GM19025 (cell line): ENCODE results near the gene SMIM35.

Experiments
- ATAC-seq: cut with Tn5 transposase; IDR thresholded peaks from one replicate; pipeline ENCODE4 v1.9.1; 2021; ENCODE audit warnings: mild to moderate bottlenecking, low read depth, moderate library complexity; ENCODE audit not compliant: unreplicated experiment

Gene SMIM35

DNA sequence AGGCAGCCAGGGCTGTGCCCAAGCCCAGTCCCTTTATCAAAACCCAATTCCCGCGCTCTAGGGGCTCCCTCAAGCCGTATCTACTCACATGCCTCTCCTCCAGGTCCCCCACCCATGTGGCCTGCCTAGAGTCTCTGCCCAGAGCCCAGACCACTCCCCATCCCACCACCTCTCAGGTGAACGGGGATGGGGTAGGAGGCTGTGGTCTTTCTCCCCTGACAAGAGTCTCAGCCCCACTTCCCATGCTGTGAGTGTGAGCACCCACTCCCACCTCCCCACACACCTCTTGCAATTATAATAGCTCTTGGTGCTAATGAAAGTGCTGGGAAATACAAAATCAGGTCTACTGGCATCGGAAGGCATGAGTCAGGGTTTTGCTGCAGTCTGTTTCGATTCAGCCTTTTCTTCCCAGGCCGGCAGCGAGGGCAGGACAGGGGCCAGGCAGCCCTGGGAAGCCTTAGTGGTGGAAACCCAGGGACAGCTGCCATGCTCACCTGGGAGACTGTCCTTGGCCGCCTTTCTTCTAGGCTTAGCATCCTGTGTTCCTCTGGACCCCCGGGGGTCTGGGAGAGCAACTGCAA, 26.6 kb downstream of the SMIM35 start:
- ATAC-seq = no peak

DNA sequence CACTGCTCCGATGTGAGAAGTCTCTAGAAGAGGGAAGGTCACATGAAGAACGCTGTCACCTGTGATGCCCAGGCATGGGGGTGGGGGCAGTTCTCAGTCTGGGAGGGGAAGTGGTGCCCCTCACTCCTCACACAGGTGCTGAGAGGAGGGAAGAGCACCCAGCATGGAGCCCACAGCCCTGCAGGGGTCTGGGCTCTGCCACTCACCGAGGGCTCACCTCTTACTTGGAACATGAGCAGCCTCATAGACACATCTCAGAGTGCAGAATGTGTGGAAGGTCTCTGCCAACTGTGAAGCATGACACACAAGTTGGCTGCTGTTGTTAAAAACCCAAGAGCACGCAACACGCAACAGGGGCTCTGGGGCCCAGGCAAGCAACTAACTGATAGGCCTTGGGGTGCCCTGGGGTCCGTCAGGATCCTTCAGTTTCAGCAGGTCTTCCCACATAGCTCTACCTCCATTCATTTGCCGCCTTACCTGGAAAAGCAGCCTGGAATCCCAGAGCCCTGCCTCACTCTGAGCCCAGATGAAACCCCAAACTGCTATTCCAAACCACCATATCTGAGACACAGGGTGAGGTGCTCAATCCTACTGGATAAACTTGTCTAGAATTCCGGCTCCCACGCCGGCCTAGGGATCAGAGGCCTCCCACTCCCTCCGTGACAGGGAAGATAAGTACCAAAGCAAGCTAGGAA, 27.4 kb downstream of the SMIM35 start:
- no peak for ATAC-seq

DNA sequence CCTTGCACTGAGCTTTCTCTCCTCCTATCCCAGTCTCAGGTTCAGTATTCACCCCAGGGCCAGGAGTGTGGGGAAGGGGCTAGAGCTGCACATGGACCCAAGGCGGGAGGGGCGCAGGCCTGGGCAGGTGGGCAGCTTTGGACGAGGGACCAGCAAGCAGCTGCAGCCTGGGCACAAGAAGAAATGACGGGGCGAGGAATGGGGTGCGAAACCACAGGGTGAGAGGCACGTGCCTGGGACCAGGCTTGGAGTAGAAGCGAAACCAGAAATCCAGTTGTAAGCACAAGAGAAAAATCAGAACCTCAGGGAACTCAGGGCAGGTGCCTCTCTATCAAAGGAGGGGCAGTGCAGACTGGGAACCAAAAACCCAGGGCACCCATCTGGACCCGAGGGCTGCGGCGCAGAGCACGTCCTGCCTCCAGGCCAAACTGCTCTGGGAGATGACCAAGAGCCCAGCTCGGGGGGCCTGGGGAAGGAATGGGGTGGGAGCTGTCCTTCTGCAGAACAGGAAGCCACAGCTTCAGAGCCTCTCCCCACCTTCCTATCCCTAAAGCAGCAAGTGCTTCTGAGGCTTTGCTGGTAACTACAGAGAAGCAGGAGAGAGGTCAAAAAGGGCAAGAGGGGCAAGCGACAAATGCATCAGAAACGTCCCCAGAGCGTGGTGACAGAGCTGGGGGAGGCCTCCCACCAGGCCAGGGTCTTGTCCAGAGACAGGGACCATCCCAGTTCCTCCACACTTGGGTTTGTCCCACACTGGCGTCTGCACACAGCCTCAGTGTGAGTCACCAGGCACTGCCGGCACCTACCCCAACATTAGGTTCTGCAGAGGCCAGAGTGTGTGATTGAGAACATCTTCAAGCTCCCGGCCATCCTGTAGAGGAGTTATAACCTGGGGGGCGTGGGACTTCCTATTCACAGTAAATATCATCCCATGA, 28.2 kb downstream of the SMIM35 start:
- no peak for ATAC-seq

DNA sequence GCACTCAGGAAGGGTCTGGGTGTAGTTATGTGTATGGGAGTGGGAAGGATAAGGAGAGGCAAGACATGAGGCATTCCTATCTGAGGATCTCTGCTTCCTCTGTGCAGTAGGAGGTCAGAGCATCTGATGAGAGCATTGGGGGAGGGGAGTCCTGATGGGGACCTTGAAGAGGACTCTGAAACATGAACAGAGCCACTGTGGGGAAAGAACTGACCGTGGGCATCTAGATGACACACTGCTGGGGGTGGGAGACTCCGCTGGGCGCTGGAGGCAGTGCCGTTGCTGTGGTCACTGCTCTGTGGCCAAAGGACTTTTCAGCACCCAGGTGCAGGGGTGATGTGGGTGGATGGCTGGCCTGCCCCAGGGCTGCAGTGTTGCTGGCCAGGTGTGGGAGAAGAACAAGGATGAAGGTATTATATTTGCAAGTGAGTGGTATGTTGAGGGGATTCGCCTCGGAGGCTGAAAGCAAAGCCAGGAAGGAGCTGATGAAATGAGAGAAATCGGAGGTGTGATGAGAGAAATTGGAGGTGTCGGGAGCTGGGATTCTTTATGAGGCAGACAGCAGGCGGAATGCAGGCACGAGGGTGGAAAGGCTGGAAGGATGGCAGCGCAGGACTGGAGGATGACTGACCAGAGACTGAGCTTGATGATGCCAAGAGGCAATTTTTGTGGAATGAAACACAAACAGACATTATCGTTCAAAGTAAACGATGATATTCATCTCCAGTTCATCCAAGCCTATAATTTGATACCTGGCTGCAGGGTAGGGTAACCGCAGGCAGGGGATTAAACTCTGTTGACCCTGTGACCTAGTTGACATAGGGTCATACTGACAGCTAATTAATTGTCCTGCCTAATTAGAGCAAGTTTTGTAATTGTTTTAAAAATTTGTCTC, 29.3 kb downstream of the SMIM35 start:
- no peak for ATAC-seq

DNA sequence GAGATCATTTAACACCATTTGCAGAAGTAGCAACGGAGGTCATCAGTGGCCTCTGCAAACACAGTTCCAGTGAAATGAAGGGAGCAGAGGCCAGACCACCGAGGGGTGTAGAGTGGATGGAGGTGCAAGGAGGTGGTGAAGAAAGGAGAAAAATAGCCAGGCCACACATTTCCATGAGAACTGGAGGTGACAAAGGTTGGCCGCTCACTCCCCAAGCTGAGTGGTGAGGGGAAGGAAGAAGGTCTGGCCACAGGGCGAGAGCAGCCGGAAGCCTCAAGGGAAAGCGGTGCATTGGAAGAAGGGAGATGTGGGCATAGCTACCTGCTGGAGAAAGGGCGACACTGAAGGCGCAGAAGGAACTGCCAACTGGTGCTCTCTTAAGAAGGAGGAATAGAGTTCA, 30.0 kb downstream of the SMIM35 start:
- ATAC-seq = no peak

DNA sequence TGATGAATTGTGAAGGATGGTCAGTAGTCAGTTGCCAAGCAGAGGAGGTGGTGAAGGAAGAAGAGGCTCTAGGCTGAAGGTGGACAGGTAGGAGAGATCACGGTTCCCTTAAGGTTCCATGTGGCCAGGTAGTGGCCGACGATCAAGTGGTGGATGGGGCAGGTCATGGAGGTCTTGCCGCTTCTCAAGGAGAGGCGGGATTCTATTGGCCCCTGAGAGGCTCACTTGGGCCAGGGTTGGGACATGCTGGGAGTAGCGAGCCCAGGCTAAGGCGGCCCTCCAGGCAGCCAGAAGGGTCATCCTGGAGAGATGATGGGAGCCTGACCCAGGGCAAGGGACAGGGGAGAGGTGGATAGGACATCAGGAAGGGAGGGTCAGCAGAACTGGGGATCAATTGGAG, 30.8 kb downstream of the SMIM35 start:
- ATAC-seq = no peak

DNA sequence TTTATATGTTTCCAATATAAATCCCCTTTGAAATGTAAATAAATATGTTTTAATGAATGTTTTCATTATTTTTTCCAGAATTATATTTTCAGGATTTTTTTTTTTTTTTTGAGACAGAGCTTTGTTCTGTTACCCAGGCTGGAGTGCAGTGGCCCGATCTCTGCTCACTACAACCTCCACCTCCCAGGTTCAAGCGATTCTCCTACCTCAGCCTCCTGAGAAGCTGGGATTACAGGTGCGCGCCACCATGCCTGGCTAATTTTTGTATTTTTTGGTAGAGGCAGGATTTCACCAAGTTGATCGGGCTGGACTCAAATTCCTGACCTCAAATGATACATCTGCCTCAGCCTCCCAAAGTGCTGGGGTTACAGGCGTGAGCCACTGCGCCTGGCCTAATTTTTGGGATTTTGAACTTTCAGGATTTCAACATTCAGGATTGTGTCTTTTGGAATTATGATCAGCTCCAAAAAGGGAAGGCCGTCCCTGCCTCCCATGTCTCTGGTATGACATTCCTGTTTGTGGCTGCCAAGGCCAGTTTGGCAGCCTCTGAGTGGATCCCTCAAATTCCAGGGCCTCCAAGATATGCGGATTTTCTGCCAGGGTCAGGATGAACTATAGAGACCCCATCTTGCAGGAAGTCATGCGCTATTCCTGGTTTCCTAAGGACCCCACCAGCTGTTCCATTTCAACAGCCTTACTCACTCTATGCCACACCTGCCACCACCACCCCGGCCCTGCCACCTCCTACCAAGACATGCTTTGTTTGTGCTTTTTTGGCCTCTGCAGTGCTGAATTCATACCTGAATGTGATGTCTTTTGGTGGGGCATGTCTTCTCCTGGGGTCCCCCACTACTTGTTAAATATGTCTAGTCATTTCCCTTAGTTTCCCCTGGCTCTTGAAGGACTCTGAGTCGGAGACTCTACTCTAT, 31.8 kb downstream of the SMIM35 start:
- no peak for ATAC-seq

DNA sequence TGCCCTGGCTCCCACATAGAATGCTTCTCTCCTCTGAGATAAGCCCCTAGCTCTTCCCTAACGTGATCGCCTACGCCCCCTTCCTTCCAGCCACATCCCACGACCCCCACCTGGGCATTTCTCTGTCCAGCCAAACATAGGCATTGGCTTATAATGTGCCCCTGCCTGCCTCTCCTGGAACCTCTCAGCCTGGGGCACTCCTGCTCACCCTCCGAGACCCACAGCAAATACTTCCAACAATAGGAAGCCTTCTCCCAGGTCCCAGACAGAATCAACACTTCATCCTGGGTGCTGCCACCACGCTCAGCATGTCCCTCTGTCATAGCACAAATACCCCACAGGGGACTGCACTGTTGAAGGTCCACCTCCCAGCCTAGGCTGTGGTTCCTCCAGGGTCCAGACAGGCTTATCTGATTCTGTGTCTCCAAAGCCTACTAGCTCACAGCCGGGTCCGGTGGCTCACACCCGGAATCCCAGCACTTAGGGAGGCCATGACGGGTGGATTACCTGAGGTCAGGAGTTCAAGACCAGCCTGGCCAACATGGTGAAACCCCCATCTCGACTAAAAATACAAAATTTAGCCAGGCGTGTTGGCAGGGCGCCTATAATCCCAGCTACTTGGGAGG, 34.1 kb downstream of the SMIM35 start:
- ATAC-seq = no peak

DNA sequence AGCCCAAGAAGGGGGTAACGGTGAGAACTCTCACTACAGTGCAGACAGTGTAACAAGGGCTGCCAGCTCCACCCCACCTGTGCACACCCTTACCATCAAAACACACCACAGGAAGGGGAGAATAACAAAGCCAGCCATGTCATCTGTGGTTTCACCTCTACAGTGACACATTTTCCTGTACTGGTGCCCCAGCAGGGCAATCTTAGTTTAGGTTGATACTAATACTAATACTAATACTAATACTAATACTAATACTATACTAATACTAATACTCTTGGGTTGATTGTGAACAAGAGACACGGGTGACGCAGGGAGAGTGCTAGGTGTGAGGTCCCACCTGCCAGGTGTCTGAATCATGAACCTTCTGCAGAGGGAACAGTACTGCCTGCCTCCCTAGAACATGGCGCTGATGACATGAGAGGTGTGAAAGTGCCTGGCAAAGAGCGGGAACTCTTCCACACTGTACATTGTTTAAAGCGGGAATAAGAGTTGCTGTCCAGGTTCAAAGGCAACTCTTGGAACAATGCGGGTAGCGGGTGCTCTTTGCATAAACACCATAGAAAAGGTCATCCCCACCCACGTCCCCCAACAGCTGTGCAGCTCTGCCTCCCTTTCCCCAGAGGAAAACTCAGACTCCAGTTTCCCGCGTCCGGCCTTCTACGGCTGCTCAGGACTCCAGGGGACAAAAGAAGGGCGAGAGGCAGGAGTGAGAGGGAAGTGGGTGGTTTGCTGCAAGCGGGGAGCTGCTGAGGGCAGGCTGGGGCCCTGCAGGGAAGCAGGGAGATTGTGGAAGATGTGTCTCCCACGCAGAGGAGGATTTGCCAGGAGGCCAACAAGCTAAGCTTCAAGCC, 34.9 kb downstream of the SMIM35 start:
- no peak for ATAC-seq

DNA sequence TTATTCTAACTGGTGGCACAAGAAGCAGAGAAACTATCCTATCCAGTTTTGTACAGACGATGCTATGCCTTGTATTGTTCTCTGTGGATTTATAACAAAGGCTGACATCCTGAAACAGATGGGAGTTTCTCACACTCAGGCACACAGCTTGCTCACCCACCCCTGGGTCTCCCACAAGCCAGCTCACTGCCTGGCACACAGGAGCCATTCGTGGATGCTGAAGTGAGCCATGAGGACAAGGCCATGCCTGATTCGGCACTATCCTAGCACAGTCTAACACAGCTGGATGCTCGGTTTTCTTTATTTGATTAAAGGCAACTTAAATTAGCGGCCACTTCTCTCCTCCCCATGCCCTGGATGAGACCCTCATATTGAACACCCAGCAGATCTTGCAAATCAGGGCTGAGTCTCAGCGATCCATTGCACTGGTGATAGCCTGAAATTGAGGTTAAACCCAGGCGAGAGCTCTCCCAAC, 35.6 kb downstream of the SMIM35 start:
- no peak for ATAC-seq

DNA sequence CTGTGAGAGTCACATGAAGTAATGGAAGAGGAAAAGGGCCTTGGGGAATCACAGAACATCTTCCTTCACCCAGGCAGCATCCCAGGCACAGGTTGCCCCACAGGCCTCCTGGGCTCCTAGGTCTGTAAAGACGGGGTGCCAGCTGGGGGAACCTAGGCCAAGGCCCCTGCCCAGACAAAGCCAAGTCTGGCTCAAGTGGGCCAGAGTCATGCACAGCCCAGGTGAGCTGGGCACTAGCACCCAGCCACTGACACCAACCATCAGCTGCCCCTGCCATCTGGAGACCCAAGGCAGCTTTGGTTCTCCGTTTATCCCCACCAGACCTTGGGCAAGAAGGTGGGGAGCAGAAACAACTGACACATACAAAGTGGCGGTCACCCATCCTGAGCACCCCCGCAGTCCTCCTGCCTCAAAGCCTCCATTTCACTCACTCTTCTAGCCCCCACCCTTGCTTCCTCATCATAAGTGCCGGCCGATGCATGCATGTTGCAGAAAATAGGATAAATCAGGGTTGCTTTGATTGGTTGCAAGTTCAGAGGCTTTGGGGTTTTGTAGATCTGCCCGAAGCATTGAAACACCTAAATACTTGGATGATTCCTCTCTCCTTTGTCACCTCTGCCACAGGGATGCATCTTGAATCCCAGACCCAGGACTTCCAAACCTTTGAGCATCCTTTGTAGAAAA, 36.4 kb downstream of the SMIM35 start:
- ATAC-seq = no peak

DNA sequence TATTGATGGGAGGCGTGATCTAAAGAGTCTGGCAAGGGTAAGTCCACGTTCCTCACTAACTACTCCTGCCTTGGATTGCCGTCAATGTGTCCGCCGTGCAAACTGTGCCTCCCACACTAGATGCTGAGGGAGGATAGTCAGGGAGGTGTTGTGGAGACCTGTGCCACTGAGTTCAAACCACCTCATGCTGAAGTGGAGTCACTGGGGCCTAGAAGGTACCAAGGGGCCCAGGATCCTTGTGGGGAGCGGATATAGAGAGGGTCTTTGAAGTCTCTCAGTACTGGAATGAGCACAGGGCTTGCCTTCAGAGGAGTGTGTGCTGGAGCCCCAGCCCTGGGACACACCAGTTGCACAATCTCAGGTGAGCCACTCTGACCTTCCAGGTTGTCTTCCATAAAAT, 37.0 kb downstream of the SMIM35 start:
- no peak for ATAC-seq

DNA sequence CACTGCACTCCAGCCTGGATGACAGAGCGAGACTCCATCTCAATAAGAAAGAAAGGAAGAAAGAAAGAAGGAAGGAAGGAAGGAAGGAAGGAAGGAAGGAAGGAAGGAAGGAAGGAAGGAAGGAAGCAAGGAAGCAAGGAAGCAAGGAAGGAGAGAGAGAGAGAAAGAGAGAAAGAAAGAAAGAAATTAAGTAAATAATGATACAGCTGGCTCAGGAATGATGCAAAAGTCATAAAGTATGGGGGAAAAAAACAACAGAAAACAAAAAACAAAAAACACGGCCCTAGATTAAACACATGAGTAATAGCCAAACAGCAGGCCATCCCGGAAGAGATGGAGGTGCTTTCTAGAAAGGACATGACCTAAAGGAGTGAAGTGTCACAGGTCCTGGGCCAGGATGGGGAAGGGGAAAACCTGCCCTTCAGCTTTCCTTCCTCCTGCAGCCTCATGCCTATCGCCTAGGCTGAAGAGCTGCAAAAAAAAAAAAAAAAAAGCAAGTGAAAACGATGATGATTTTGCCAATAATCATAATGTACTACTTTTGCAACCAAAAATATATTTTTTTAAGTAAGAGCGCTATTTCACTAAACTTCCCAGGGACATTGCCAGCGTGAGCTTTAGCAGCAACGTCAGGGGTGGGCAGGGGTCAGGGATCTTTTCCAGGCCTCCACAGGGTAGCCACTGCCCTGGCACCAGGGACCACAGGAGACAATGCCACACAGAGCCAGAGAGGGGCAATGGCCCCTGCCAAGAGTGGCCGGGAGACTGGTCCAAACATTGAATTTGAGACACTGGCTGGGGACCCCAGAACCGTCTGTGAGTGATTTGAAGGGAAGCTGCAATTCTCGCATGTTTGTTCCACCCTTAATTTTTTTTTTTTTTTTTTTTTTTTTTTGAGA, 38.0 kb downstream of the SMIM35 start:
- ATAC-seq = no peak

DNA sequence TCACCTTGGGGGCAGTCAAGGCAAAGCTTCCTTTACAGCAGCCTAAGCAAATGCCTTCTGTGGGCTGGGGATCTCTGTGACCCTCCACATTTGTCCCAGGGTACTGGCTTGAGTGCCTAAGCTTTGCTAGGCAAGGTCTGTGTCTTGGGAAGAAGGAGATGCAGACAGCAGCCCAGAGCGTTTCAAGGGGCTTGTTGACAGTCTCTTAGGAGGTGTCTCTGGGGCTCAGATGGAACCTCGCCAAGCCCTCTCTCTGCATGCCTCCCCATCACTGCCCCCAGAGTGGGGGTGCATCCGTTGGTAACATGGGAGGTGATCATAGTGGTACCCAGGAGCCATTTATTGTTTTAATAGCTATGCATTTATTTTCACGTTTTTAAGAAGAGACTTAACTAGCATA, 39.0 kb downstream of the SMIM35 start:
- ATAC-seq = no peak

DNA sequence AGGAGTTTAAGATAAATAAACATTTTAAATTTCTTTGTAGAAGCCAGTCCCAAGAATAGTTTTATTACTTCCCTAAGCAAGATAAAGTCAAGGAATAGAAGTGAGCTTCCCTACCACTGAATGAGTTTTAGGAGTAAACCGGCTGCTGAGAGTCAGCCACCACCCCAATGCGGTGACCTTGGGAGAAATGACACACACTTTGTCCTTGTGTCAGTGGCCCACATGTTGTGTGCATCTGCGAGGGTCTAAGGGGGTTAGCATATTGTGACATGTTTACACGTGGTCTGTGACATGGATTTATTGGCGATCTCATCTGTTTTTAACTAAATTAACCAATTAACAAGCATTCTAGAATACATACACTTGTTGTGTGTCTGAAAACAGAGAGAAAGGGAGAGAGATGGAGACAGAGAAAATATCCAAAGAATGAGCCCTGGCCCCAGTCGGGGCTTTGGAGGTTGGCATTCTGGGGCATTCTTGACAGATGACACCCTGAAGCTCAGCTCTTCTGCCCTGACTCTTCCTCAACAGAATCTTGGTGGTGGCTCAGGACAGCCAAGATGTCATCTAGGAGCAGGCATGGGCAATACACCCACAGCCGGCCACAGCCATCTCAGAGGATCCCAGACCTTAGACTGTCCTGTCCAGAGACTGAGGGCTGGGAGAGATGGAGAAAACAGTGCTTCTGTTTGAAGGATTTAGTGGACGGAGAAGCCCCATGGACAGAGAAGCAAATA, 39.6 kb downstream of the SMIM35 start:
- no peak for ATAC-seq
